ENCODE data around the gene MAP2K5.

MAP2K5 gene

DNA sequence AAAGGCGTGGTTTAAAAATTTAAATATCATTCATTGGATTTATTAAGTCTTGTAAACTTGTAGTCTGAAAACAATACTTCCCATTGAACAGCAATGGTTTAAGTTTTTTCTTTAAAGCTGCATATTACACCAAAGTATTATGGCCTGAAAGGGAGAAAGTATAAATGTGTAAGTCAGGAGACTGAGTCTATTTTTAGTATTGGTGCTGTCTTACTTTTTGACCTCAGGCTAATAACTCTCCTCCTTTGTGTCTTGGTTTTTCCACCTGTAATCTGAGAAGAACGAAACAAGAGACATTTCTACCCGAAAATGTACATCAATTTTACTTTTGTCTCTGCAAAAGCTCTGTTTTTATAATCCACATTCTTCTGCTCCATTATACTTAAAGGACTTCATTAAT, 14.0 kb upstream of the MAP2K5 start:
- no peaks in the 10 kb centered on the region for H3K27me3 Mint-ChIP-seq (ENCODE audit: low read depth)
- H3K27ac Mint-ChIP-seq, result no peak overlapping the region
- H3K4me1 Mint-ChIP-seq, result peaks cover 21% of the 10 kb centered on the region
- H3K36me3 Mint-ChIP-seq (ENCODE audit: low read depth), result peaks cover 23% of the 10 kb centered on the region
- TF ChIP-seq, protein P1, sequence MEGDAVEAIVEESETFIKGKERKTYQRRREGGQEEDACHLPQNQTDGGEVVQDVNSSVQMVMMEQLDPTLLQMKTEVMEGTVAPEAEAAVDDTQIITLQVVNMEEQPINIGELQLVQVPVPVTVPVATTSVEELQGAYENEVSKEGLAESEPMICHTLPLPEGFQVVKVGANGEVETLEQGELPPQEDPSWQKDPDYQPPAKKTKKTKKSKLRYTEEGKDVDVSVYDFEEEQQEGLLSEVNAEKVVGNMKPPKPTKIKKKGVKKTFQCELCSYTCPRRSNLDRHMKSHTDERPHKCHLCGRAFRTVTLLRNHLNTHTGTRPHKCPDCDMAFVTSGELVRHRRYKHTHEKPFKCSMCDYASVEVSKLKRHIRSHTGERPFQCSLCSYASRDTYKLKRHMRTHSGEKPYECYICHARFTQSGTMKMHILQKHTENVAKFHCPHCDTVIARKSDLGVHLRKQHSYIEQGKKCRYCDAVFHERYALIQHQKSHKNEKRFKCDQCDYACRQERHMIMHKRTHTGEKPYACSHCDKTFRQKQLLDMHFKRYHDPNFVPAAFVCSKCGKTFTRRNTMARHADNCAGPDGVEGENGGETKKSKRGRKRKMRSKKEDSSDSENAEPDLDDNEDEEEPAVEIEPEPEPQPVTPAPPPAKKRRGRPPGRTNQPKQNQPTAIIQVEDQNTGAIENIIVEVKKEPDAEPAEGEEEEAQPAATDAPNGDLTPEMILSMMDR (IDR thresholded peaks at IDR 0.05; ENCODE audit: unreplicated experiment in 3 of 3), result no peak
- no peaks in the 10 kb centered on the region for H3K9me3 Mint-ChIP-seq
- H3K4me3 Mint-ChIP-seq, result no peak overlapping the region

DNA sequence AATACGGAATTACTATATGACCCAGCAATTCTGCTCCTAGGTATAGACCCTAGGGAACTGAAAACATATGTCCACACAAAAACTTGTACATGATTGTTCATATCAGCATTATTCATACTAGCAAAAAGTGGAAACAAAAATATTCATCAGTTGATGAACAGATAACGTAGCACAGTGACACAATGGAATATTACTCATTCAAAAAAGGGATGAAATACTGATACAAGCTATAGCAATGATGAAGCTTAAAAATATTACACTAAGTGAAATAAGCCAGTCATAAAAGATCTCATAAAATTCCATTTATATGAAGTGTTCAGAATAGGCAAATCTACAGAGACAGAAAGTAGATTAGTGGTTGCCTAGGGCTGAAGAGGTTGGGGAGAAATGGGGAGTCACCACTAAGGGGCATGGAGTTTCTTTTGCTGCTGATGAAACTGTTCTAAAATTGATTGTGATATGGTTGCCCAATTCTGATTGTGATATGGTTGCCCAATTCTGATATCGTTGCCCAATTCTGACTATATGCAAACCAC, 11.1 kb upstream of the MAP2K5 start:
- H3K36me3 Mint-ChIP-seq (ENCODE audit: low read depth), result peaks cover 23% of the 10 kb centered on the region
- H3K9me3 Mint-ChIP-seq, result no peaks in the 10 kb centered on the region
- H3K27ac Mint-ChIP-seq, result no peak overlapping the region

DNA sequence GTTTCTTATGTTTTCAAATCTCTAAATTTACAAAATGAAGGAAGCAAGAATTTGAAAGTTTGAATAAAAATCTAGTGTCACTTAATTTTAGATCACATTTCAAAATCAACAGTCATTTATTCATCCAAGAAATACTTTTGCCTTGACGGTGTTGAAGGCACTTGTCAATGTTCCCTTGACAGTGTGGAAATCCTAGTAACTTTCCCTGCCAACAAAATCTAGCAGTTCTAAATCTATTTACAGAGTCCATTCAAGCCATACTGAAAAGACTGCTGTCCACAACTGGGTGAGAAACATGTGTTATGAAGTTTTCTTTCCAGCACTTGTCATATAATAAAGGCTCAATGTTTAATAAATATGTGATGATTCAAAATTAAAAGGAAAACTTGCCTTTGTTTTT, 8.6 kb upstream of the MAP2K5 start:
- Mint-ChIP-seq H3K27me3 (ENCODE audit: low read depth) (no peaks in the 10 kb centered on the region), H3K36me3 (ENCODE audit: low read depth) (peaks cover 5% of the 10 kb centered on the region), H3K4me3 (no peak overlapping the region), H3K4me1 (no peaks in the 10 kb centered on the region), H3K9me3 (no peaks in the 10 kb centered on the region), H3K27ac (no peak overlapping the region)
- TF ChIP-seq, protein P1 (IDR thresholded peaks at IDR 0.05; ENCODE audit: unreplicated experiment in 3 of 3), result no peak

More for the DNA sequence above, 11.1 kb upstream of the MAP2K5 start:
- TF ChIP-seq, protein P1 (IDR thresholded peaks at IDR 0.05; ENCODE audit: unreplicated experiment in 3 of 3), result no peak
- Mint-ChIP-seq H3K4me1 (peaks cover 15% of the 10 kb centered on the region), H3K27me3 (ENCODE audit: low read depth) (no peaks in the 10 kb centered on the region), H3K4me3 (no peak overlapping the region)

DNA sequence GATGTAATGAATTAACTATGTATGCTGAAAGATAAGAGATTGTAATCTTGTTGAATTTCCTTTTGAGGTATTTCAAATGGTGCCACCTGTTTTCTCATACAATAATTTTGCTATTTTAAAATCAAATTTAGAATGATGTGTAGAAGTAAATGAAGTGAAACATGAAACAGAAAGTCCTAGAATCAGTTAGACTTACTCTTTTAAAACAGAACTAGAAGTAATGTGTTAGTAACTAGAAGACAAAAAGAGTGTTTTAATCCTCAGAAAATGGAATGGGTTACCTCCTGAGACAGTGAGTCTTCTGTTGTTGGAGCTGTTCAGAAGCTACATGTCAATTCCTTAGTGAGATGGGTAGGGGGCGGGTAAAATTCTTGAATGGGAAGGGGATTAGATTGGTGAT, 8.1 kb upstream of the MAP2K5 start:
- no peak overlapping the region for H3K4me3 Mint-ChIP-seq
- TF ChIP-seq, protein P1 (IDR thresholded peaks at IDR 0.05; ENCODE audit: unreplicated experiment in 3 of 3), result no peak
- H3K27ac Mint-ChIP-seq, result no peak overlapping the region
- H3K27me3 Mint-ChIP-seq (ENCODE audit: low read depth), result no peaks in the 10 kb centered on the region
- H3K36me3 Mint-ChIP-seq (ENCODE audit: low read depth), result peaks cover 5% of the 10 kb centered on the region
- H3K9me3 Mint-ChIP-seq, result no peaks in the 10 kb centered on the region
- no peaks in the 10 kb centered on the region for H3K4me1 Mint-ChIP-seq

DNA sequence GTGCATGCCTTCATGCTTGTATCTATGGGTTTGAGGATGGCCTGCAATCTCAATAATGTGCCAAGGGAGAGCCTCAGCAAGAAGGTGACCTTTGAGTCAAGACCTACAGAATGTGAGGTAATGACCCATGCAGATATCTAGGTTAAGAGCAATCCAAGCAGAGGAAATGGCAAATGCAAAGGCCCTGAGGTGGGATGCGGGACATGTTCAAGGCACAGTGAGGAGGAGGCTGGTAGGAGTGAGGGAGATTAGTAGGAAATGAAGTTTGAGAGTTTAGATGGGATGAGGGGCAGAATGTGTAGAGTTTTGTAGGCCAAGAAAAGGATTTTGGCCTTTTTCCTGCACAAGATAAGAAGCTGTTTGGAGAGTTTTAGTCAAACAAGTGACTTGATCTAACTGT, 4.7 kb upstream of the MAP2K5 start:
- Mint-ChIP-seq H3K4me3 (peak overlapping the region in 1 of 3 experiments; percentile 21), H3K9me3 (no peaks in the 10 kb centered on the region), H3K27ac (no peak overlapping the region), H3K4me1 (peaks cover 7% of the 10 kb centered on the region), H3K36me3 (ENCODE audit: low read depth) (no peaks in the 10 kb centered on the region), H3K27me3 (ENCODE audit: low read depth) (no peaks in the 10 kb centered on the region)
- TF ChIP-seq, protein P1 (IDR thresholded peaks at IDR 0.05; ENCODE audit: unreplicated experiment in 3 of 3), result no peak

DNA sequence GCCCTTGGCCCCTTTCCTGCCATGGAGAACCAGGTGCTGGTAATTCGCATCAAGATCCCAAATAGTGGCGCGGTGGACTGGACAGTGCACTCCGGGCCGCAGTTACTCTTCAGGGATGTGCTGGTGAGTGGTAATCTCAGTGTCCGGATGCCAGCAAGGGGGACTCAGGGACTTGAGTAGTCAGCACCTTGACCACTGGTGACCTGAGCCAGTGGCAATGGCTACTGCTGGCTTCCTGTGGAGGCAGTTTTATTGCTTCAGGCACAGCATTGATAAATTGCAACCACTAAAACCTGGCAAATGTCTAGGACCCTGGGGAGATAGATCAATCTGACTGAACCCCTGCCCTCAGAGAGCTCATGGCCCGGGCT, 830 bp downstream of the MAP2K5 start:
- H3K4me3 Mint-ChIP-seq, result peak overlapping the region; percentile 98 to 100 (median 98)
- peaks cover 31% of the 10 kb centered on the region for H3K4me1 Mint-ChIP-seq
- TF ChIP-seq, protein P1 (IDR thresholded peaks at IDR 0.05; ENCODE audit: unreplicated experiment in 3 of 3), result no peak
- H3K36me3 Mint-ChIP-seq (ENCODE audit: low read depth), result peaks cover 14% of the 10 kb centered on the region
- H3K27ac Mint-ChIP-seq, result peak overlapping the region; percentile 59 to 91 (median 91)
- H3K9me3 Mint-ChIP-seq, result no peaks in the 10 kb centered on the region
- H3K27me3 Mint-ChIP-seq (ENCODE audit: low read depth), result peaks cover 3% of the 10 kb centered on the region
